A549 (cell line): ENCODE data around the gene PRR23A. TPM values are rescaled to one million over a fixed set of nuclear protein-coding genes. Genes with fewer than 3 reads are reported as not detected.
A peak's percentile ranks its signal among the peaks of the same experiment; 100 is the strongest.

Experiments used
- ATAC-seq, 2 experiments: fragments of 200-7000 bp in 1 of 2; fragments of >200 bp in 1 of 2; cut with Nextera tagmentation in 1 of 2; cut with Tn5 transposase in 1 of 2; 3 replicates each; pipeline versions ENCODE4 v1.8.0 to v1.9.1; 2018 to 2020; ENCODE audit warnings: mild to moderate bottlenecking in 1 of 2, moderate library complexity in 1 of 2
- CTCF ChIA-PET: fragments of 300-600 bp; sonication (Branson Sonifier 250); formaldehyde crosslinking; extraction: SDS; loops from one replicate; lab custom pipeline; 2021; ENCODE audit warnings: antibody characterized with exemption, inconsistent platforms; lab: Yijun Ruan, JAX
- POLR2A ChIA-PET: fragments of 350-600 bp; formaldehyde crosslinking; extraction: SDS; loops from one replicate; lab custom pipeline; 2021; ENCODE audit warnings: antibody characterized with exemption, inconsistent platforms; lab: Yijun Ruan, JAX
- DNase-seq, 2 experiments: peaks; one replicate each; pipeline versions ENCODE4 v3.0.0 to v3.0.0-alpha.2; 2011 to 2016; ENCODE audit warnings: low read depth in 1 of 2, low spot score in 1 of 2
- FAIRE-seq: peaks from 2 replicates; lab custom pipeline; 2011; peaks lifted over from hg19 to GRCh38; lab: Jason Lieb, UNC
- H3K27ac ChIP-seq, 2 experiments: fragments of >200 bp; sonication (Bioruptor Twin); formaldehyde crosslinking; 3 replicates each; pipeline ENCODE4 v1.5.1; 2016 to 2017
- H3K4me1 ChIP-seq: fragments of >200 bp; sonication (Bioruptor Twin); formaldehyde crosslinking; 3 replicates; pipeline ENCODE4 v1.6.1; 2016
- H3K4me2 ChIP-seq: fragments of >200 bp; sonication (Bioruptor Twin); formaldehyde crosslinking; 3 replicates; pipeline ENCODE4 v1.6.1; 2016
- H3K4me3 ChIP-seq: fragments of >200 bp; sonication (Bioruptor Twin); formaldehyde crosslinking; 3 replicates; pipeline ENCODE4 v1.5.1; 2016
- H3K9me3 ChIP-seq: fragments of >200 bp; sonication (Bioruptor Twin); formaldehyde crosslinking; 3 replicates; pipeline ENCODE4 v1.6.1; 2016
- EHMT2 ChIP-seq: fragments of 200-600 bp; sonication (generic); IDR thresholded peaks from 2 replicates; pipeline ENCODE4 v1.6.1; 2016; ENCODE audit warnings: antibody characterized with exemption, low read depth, mild to moderate bottlenecking, moderate library complexity
- ESRRA ChIP-seq: fragments of 150-350 bp; IDR thresholded peaks from 2 replicates; pipeline ENCODE4 v1.6.1; 2014; ENCODE audit warnings: mild to moderate bottlenecking, low read length, borderline replicate concordance
- HOXB13 ChIP-seq: fragments of 250-450 bp; sonication (Bioruptor Pico); IDR thresholded peaks from 2 replicates; pipeline ENCODE4 v1.5.0; 2020; ENCODE audit warnings: low read depth, mild to moderate bottlenecking, moderate library complexity
- MAZ ChIP-seq: fragments of 150-350 bp; IDR thresholded peaks from 2 replicates; pipeline ENCODE4 v1.6.1; 2014; ENCODE audit warnings: antibody characterized with exemption, low read depth, low read length, borderline replicate concordance
- NFE2L2 ChIP-seq: fragments of 150-350 bp; conservative IDR thresholded peaks from 2 replicates; pipeline ENCODE4 v1.6.1; 2014; ENCODE audit warnings: low read length
- POLR2A ChIP-seq: IDR thresholded peaks from 2 replicates; pipeline ENCODE4 v1.6.1; 2012; ENCODE audit warnings: mild to moderate bottlenecking, low read length
- SMC3 ChIP-seq: fragments of >200 bp; sonication (Bioruptor Twin); formaldehyde crosslinking; IDR thresholded peaks from 3 replicates; pipeline ENCODE4 v1.6.1; 2018; ENCODE audit warnings: inconsistent platforms
- ZFP36 ChIP-seq: fragments of 450-650 bp; IDR thresholded peaks from 2 replicates; pipeline ENCODE4 v1.6.1; 2014; ENCODE audit warnings: borderline replicate concordance; ENCODE audit not compliant: partially characterized antibody
- WGBS: methylation state at CpG from one replicate; pipeline ENCODE4 v1.1.6; 2017; ENCODE audit errors: missing lambda C conversion rate; 5-methylcytosine and 5-hydroxymethylcytosine counted together
- polyA plus RNA-seq, 4 experiments: library from polyadenylated mRNA; depleted of rRNA in 3 of 4; stranded (reverse); fragments of >200 nt; fragmentation: RNase III in 1 of 4; extraction: RNeasy Plus Mini Kit Qiagen cat#74134 plus additional on column Dnase treatment in 1 of 4; gene quantifications; 2 replicates in 3 of 4; 3 replicates in 1 of 4; pipeline ENCODE4 v1.2.3, GENCODE V29; 2011 to 2017
- TF ChIP-seq, protein P1 (sequence below): fragments of 250-450 bp; sonication (Bioruptor Pico); IDR thresholded peaks from 2 replicates; pipeline ENCODE4 v1.5.0; 2021; ENCODE audit warnings: mild to moderate bottlenecking, moderate library complexity, borderline replicate concordance
- TF ChIP-seq, protein P2 (sequence below): fragments of 150-350 bp; IDR thresholded peaks from 2 replicates; pipeline ENCODE4 v1.6.1; 2014; ENCODE audit warnings: low read depth, mild to moderate bottlenecking, low read length
- TF ChIP-seq, protein P3 (sequence below): IDR thresholded peaks from 2 replicates; pipeline ENCODE4 v1.6.1; 2012; ENCODE audit warnings: low read depth, borderline replicate concordance
- TF ChIP-seq, protein P4 (sequence below): fragments of >200 bp; sonication (Bioruptor Twin); formaldehyde crosslinking; IDR thresholded peaks from 3 replicates; pipeline ENCODE4 v1.5.1; 2016
- TF ChIP-seq, protein P5 (sequence below): fragments of >200 bp; sonication (Bioruptor Twin); formaldehyde crosslinking; IDR thresholded peaks from 2 replicates; pipeline ENCODE4 v1.6.1; 2016

PRR23A gene
- polyA plus RNA-seq, 2 of the 4 experiments (the other 2 are of a cell fraction), result not detected

DNA sequence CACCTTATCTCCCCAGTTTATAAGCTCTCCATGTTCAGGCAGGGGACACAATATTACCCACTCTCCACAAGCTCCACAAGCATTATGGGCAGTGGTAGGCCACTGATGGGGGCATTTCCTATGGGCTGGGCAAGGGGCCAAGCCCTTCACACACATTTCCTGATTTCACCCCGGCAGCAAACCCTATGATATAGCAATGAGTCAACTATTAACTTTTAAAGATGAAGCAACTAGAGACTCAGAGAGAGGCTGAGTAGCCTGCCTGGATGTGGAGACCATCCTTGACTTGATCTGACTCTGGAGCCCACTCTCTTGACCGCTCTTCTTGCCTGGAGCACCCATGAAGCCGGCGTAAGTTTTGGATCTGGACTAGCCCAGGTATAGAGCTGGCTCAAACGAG lies 31.6 kb downstream of the PRR23A start:
- no peaks in the 10 kb centered on the region for H3K9me3 ChIP-seq
- 58% methylated on average over 5 of the region's 5 CpGs for WGBS
- H3K4me3 ChIP-seq, result no peak overlapping the region
- POLR2A ChIA-PET, result no interaction called here
- peaks cover 6% of the 10 kb centered on the region; the same call in 2 of the 3 replicates for H3K4me1 ChIP-seq
- no peak for DNase-seq
- peak in 1 of 2 experiments; percentile 53; a peak in 2 of 6 replicates for ATAC-seq
- TF ChIP-seq ZFP36 (no peak), NFE2L2 (no peak), HOXB13 (CRISPR knock-in tag) (no peak), POLR2A (no peak), EHMT2 (no peak)
- TF ChIP-seq, protein P1, sequence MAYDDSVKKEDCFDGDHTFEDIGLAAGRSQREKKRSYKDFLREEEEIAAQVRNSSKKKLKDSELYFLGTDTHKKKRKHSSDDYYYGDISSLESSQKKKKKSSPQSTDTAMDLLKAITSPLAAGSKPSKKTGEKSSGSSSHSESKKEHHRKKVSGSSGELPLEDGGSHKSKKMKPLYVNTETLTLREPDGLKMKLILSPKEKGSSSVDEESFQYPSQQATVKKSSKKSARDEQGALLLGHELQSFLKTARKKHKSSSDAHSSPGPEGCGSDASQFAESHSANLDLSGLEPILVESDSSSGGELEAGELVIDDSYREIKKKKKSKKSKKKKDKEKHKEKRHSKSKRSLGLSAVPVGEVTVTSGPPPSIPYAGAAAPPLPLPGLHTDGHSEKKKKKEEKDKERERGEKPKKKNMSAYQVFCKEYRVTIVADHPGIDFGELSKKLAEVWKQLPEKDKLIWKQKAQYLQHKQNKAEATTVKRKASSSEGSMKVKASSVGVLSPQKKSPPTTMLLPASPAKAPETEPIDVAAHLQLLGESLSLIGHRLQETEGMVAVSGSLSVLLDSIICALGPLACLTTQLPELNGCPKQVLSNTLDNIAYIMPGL (CRISPR knock-in tag), result no peak
- TF ChIP-seq, protein P2, sequence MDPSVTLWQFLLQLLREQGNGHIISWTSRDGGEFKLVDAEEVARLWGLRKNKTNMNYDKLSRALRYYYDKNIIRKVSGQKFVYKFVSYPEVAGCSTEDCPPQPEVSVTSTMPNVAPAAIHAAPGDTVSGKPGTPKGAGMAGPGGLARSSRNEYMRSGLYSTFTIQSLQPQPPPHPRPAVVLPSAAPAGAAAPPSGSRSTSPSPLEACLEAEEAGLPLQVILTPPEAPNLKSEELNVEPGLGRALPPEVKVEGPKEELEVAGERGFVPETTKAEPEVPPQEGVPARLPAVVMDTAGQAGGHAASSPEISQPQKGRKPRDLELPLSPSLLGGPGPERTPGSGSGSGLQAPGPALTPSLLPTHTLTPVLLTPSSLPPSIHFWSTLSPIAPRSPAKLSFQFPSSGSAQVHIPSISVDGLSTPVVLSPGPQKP, result no peak
- no peak overlapping the region for H3K27ac ChIP-seq
- H3K4me2 ChIP-seq, result peak overlapping the region; percentile 34; the same call in 2 of the 3 replicates
- FAIRE-seq, result no peak
- CTCF ChIA-PET, result interaction anchor here (1.2 to 1.6 kb wide), 2 partner anchors 38 to 138 kb away, joined by 3 read pairs; no protein-coding TSS in a partner anchor

DNA sequence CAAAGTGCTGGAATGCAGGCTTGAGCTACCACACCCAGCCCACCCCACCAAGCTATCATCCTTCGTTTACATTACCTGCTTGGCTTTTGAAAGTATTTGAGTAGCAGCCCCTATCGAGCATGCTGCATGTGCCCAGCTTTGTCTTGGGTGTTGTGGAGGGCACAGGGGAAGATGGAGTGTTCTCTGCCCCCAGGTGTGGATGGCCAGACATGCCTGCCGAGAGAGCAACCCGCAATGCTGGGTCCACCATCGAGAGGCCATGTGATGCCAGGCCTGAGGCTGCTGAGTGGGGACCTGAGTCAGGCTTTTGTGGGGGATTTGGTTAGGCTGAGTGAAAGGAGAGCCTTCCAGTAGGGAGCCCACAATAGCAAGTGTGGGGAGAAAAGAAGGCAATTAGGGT lies 33.1 kb downstream of the PRR23A start:
- FAIRE-seq, result no peak
- no peak overlapping the region for H3K4me3 ChIP-seq
- H3K4me2 ChIP-seq, result no peak overlapping the region
- no peak for ATAC-seq
- no peaks in the 10 kb centered on the region for H3K9me3 ChIP-seq
- POLR2A ChIA-PET, result no interaction called here
- no peak overlapping the region for H3K27ac ChIP-seq
- CTCF ChIA-PET, result interaction anchor here (1.2 to 1.8 kb wide), 2 partner anchors 32 to 37 kb away, joined by 3 to 9 read pairs; no protein-coding TSS in a partner anchor
- WGBS, result no CpG with 5 or more reads among the region's 5 CpGs
- TF ChIP-seq ESRRA, result no peak
- no peak for TF ChIP-seq SMC3
- TF ChIP-seq NFE2L2, result no peak
- TF ChIP-seq, protein P3, sequence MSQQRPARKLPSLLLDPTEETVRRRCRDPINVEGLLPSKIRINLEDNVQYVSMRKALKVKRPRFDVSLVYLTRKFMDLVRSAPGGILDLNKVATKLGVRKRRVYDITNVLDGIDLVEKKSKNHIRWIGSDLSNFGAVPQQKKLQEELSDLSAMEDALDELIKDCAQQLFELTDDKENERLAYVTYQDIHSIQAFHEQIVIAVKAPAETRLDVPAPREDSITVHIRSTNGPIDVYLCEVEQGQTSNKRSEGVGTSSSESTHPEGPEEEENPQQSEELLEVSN, result no peak
- TF ChIP-seq, protein P1 (CRISPR knock-in tag), result no peak
- H3K4me1 ChIP-seq, result peaks cover 6% of the 10 kb centered on the region; the same call in 2 of the 3 replicates
- no peak for DNase-seq

DNA sequence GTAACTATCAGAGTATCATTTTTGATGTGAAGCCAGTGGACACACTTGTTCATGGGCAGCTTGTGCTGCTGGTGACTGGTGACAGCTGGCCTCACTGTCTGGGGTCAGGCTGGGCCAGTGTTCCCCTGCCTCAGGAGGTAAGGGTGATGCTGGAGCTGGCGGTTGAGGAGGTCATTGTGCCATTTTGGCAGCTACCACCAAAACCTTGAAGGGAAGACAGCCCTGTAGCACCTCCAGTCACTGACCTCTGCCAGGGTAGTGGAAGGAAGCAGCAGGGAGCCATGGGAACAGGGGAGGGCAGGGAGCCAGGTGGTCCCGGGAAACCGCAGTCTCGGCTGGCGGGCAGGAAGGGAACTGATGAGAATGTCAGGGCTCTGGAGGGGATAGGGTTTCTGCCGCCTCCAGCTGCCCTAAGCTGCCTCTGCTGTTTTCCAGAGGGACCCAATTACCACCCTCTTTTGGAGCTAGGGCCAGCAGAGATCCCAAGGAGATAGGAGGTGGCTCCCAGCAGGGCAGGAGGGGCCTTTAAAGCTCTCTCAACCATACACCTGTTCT lies 34.2 kb downstream of the PRR23A start:
- 61% methylated on average over 5 of the region's 6 CpGs for WGBS
- no peaks in the 10 kb centered on the region for H3K9me3 ChIP-seq
- no peak overlapping the region for H3K4me2 ChIP-seq
- ATAC-seq, result no peak
- no peak overlapping the region for H3K4me3 ChIP-seq
- peaks cover 6% of the 10 kb centered on the region; the same call in 2 of the 3 replicates for H3K4me1 ChIP-seq
- no peak for DNase-seq
- ChIA-PET POLR2A (no interaction called here), CTCF (interaction anchor here (1.2 to 1.8 kb wide), 2 partner anchors 31 to 36 kb away, joined by 3 to 9 read pairs; no protein-coding TSS in a partner anchor)
- H3K27ac ChIP-seq, result no peak overlapping the region
- FAIRE-seq, result no peak
- TF ChIP-seq MAZ (no peak), HOXB13 (CRISPR knock-in tag) (no peak)
- TF ChIP-seq, protein P4, sequence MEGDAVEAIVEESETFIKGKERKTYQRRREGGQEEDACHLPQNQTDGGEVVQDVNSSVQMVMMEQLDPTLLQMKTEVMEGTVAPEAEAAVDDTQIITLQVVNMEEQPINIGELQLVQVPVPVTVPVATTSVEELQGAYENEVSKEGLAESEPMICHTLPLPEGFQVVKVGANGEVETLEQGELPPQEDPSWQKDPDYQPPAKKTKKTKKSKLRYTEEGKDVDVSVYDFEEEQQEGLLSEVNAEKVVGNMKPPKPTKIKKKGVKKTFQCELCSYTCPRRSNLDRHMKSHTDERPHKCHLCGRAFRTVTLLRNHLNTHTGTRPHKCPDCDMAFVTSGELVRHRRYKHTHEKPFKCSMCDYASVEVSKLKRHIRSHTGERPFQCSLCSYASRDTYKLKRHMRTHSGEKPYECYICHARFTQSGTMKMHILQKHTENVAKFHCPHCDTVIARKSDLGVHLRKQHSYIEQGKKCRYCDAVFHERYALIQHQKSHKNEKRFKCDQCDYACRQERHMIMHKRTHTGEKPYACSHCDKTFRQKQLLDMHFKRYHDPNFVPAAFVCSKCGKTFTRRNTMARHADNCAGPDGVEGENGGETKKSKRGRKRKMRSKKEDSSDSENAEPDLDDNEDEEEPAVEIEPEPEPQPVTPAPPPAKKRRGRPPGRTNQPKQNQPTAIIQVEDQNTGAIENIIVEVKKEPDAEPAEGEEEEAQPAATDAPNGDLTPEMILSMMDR, result no peak
- TF ChIP-seq, protein P5, sequence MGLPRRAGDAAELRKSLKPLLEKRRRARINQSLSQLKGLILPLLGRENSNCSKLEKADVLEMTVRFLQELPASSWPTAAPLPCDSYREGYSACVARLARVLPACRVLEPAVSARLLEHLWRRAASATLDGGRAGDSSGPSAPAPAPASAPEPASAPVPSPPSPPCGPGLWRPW, result no peak
- TF ChIP-seq, all 56 proteins: peak for 0
